HepG2 (cell line): ENCODE data around the gene PEMT. TPM values are rescaled to one million over a fixed set of nuclear protein-coding genes. Genes with fewer than 3 reads are reported as not detected.

Source experiments
- ATAC-seq: fragments of 200-7000 bp; cut with Tn5 transposase; 3 replicates; pipeline ENCODE4 v1.9.1; 2020; ENCODE audit warnings: mild to moderate bottlenecking, moderate library complexity
- BruUV-seq: library from RNA; stranded (reverse); fragments of 400-500 nt; replicated peaks from 2 replicates; lab custom pipeline; 2021; lab: Mats Ljungman, UMichigan
- CTCF ChIA-PET: fragments of 300-600 bp; formaldehyde crosslinking; extraction: SDS; loops from one replicate; lab custom pipeline; 2021; ENCODE audit warnings: low total read pairs, inconsistent platforms, low intra/inter-chr PET ratio; lab: Yijun Ruan, JAX
- POLR2A ChIA-PET: fragments of 350-600 bp; sonication (Branson Sonifier 250); formaldehyde crosslinking; loops from one replicate; lab custom pipeline; 2020; ENCODE audit warnings: antibody characterized with exemption, inconsistent platforms; lab: Yijun Ruan, JAX
- DNase-seq: peaks from one replicate; pipeline ENCODE4 v3.0.0-alpha.2; 2015; ENCODE audit warnings: low spot score
- FAIRE-seq: peaks from 3 replicates; lab custom pipeline; 2011; peaks lifted over from hg19 to GRCh38; lab: Jason Lieb, UNC
- H2AFZ ChIP-seq: one replicate; pipeline ENCODE4 v1.6.1; 2011; ENCODE audit warnings: low read length, inconsistent platforms
- H3K27ac ChIP-seq: fragments of 300-600 bp; 3 replicates; pipeline ENCODE4 v1.8.0; 2011; ENCODE audit warnings: mixed run types, mild to moderate bottlenecking, mixed read lengths, low read length, inconsistent platforms; ENCODE audit not compliant: insufficient read depth; ENCODE audit errors: extremely low read length
- H3K27me3 ChIP-seq, 2 experiments: fragments of 200-600 bp in 1 of 2; 2 replicates in 1 of 2; 3 replicates in 1 of 2; pipeline versions ENCODE4 v1.6.0 to v1.8.0; 2011; ENCODE audit warnings: low read length in 2 of 2, mild to moderate bottlenecking in 2 of 2, moderate library complexity in 2 of 2, inconsistent platforms in 1 of 2; ENCODE audit not compliant: insufficient read depth in 2 of 2, control insufficient read depth in 1 of 2
- H3K36me3 ChIP-seq, 2 experiments: fragments of 200-600 bp in 1 of 2; replicated peaks in 1 of 2; 2 replicates in 1 of 2; 3 replicates in 1 of 2; pipeline versions ENCODE4 v1.5.1 to v1.8.0; 2011; ENCODE audit warnings: low read length in 2 of 2, inconsistent platforms in 1 of 2; ENCODE audit not compliant: insufficient read depth in 2 of 2, control insufficient read depth in 1 of 2
- H3K4me1 ChIP-seq: 2 replicates; pipeline ENCODE4 v1.5.1; 2012; ENCODE audit warnings: low read length, inconsistent platforms; ENCODE audit not compliant: insufficient read depth
- H3K4me2 ChIP-seq: 2 replicates; pipeline ENCODE4 v1.6.0; 2011; ENCODE audit warnings: low read depth, low read length, inconsistent platforms
- H3K4me3 ChIP-seq, 3 experiments: fragments of 200-600 bp in 1 of 3; sonication (generic), shearing (Covaris generic) in 1 of 3; replicated peaks in 1 of 3; 2 replicates each; pipeline ENCODE4 v1.5.1; 2011 to 2016; ENCODE audit warnings: low read length in 3 of 3, inconsistent platforms in 2 of 3, low read depth in 2 of 3, mild to moderate bottlenecking in 2 of 3, control low read depth in 1 of 3, mixed read lengths in 1 of 3; ENCODE audit not compliant: insufficient read depth in 1 of 3
- H3K79me2 ChIP-seq: one replicate; pipeline ENCODE4 v1.6.1; 2011; ENCODE audit warnings: low read length, inconsistent platforms; ENCODE audit not compliant: insufficient read depth
- H3K9ac ChIP-seq: 2 replicates; pipeline ENCODE4 v1.6.0; 2011; ENCODE audit warnings: mild to moderate bottlenecking, low read depth, low read length, inconsistent platforms; ENCODE audit not compliant: insufficient read depth
- H3K9me3 ChIP-seq: 2 replicates; pipeline ENCODE4 v1.5.1; 2012; ENCODE audit warnings: mild to moderate bottlenecking, low read length
- H4K20me1 ChIP-seq: 2 replicates; pipeline ENCODE4 v1.6.0; 2011; ENCODE audit warnings: inconsistent platforms, mild to moderate bottlenecking, low read length, moderate library complexity; ENCODE audit not compliant: insufficient read depth
- BRCA1 ChIP-seq: sonication (generic); formaldehyde crosslinking; IDR thresholded peaks from 2 replicates; pipeline ENCODE4 v1.4.0; 2020; ENCODE audit warnings: missing genetic modification reagents
- CBFB ChIP-seq: sonication (generic); formaldehyde crosslinking; IDR thresholded peaks from 2 replicates; pipeline ENCODE4 v1.4.0; 2020; ENCODE audit warnings: missing genetic modification reagents
- GTF2F1 ChIP-seq: fragments of 150-350 bp; IDR thresholded peaks from 2 replicates; pipeline ENCODE4 v1.6.1; 2014; ENCODE audit warnings: low read length
- NCOR1 ChIP-seq: fragments of 200-600 bp; sonication (generic); IDR thresholded peaks from 2 replicates; pipeline ENCODE4 v1.7.0; 2017; ENCODE audit warnings: antibody characterized with exemption, low read length, borderline replicate concordance
- PCBP1 ChIP-seq: fragments of 200-400 bp; formaldehyde crosslinking; IDR thresholded peaks from 2 replicates; pipeline ENCODE4 v1.6.1; 2017; ENCODE audit warnings: mild to moderate bottlenecking, low read depth, low read length, borderline replicate concordance
- ZBTB3 ChIP-seq: sonication (generic); formaldehyde crosslinking; IDR thresholded peaks from 2 replicates; pipeline ENCODE4 v1.4.0; 2020; ENCODE audit warnings: low read depth, mild to moderate bottlenecking, moderate library complexity, missing genetic modification reagents, borderline replicate concordance
- ZNF124 ChIP-seq: sonication (generic); formaldehyde crosslinking; IDR thresholded peaks from 2 replicates; pipeline ENCODE4 v1.4.0; 2020; ENCODE audit warnings: missing genetic modification reagents
- ZNF331 ChIP-seq: sonication (generic); formaldehyde crosslinking; IDR thresholded peaks from 2 replicates; pipeline ENCODE4 v1.4.0; 2020; ENCODE audit warnings: missing genetic modification reagents
- ZNF530 ChIP-seq: sonication (generic); formaldehyde crosslinking; IDR thresholded peaks from 2 replicates; pipeline ENCODE4 v1.5.0; 2020; ENCODE audit warnings: low read depth, mild to moderate bottlenecking, missing genetic modification reagents
- ZNF567 ChIP-seq: sonication (generic); formaldehyde crosslinking; IDR thresholded peaks from 2 replicates; pipeline ENCODE4 v1.8.1; 2023; ENCODE audit warnings: mild to moderate bottlenecking, missing genetic modification reagents, borderline replicate concordance
- ZNF781 ChIP-seq: sonication (generic); formaldehyde crosslinking; IDR thresholded peaks from 2 replicates; pipeline ENCODE4 v1.5.1; 2020; ENCODE audit warnings: borderline replicate concordance, mild to moderate bottlenecking, missing genetic modification reagents; ENCODE audit errors: not compliant biosample characterization
- WGBS: methylation state at CpG from one replicate; pipeline ENCODE4 v1.1.6; 2017; ENCODE audit warnings: low lambda C conversion rate; 5-methylcytosine and 5-hydroxymethylcytosine counted together
- in situ Hi-C: cut with HindIII; loops from 2 replicates; pipeline ENCODE4 v1.10.0; 2017; ENCODE audit warnings: low pct_unique_long_range_greater_than_20kb; ENCODE audit not compliant: extremely low pct_ligation_motif_present
- intact Hi-C: fragments of 100-400 bp; cut with micrococcal nuclease; formaldehyde crosslinking; loops from one replicate; pipeline ENCODE4 v1.10.0; 2022; ENCODE audit not compliant: unreplicated experiment
- polyA plus RNA-seq, 8 experiments: library from polyadenylated mRNA; depleted of rRNA in 3 of 8; stranded (reverse) in 7 of 8; unstranded in 1 of 8; fragments of >200 nt; fragmentation: Illumina TruSeq in 4 of 8; extraction: Trizol in 4 of 8; gene quantifications; 2 replicates each; pipeline versions ENCODE4 v1.2.1 to v1.2.3, GENCODE V29; 2011 to 2016; ENCODE audit warnings: low read depth in 4 of 8, missing spikeins in 1 of 8, mixed read lengths in 1 of 8; ENCODE audit not compliant: insufficient read depth in 1 of 8
- total RNA-seq, 5 experiments: library from RNA; depleted of rRNA; stranded (reverse); fragments of >200 nt; fragmentation: Illumina TruSeq; extraction: Trizol; gene quantifications; 2 replicates each; pipeline ENCODE4 v1.2.3, GENCODE V29; 2016; ENCODE audit warnings: low read depth in 1 of 5
- TF ChIP-seq, protein P1 (sequence below): sonication (generic); formaldehyde crosslinking; IDR thresholded peaks from 2 replicates; pipeline ENCODE4 v1.8.1; 2022; ENCODE audit warnings: low read depth, mild to moderate bottlenecking, missing genetic modification reagents
- TF ChIP-seq, protein P2 (sequence below): sonication (generic); formaldehyde crosslinking; IDR thresholded peaks from 2 replicates; pipeline ENCODE4 v1.5.0; 2020; ENCODE audit warnings: mild to moderate bottlenecking, missing genetic modification reagents
- TF ChIP-seq, protein P3 (sequence below): sonication (generic); formaldehyde crosslinking; IDR thresholded peaks from 2 replicates; pipeline ENCODE4 v1.5.0; 2020; ENCODE audit warnings: mild to moderate bottlenecking, missing genetic modification reagents, borderline replicate concordance
- TF ChIP-seq, protein P4 (sequence below): sonication (generic); formaldehyde crosslinking; IDR thresholded peaks from 2 replicates; pipeline ENCODE4 v1.4.0; 2020; ENCODE audit warnings: missing genetic modification reagents

The PEMT gene
- total and polyA plus RNA-seq, 2 of the 13 experiments (the other 11 are each of a cell fraction or from before 2014, with no cell fraction given): 31.7 to 43.6 TPM

DNA sequence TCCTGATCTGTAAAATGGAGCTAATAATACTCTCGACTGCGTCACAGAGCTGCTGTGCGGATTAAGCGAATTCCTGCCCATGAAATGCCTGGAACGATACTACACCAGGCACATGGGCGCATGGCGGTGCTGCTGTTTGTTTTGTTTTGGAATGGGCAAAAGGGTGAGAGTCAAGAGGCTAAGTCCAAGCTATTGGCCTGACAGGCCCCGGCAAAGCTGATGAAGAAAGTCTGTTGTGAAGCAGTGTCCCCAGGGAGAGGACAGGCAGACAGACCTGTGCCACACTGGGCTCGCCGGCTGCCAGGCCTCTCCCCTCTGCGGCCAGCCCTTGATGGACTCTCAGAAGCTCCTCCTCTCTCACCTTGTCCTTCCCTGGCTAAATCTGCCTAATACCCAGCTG is 64.0 kb downstream of the PEMT start:
- no peak overlapping the region for H3K27ac ChIP-seq
- peaks cover 20% of the 10 kb centered on the region; the same call in 1 of the 2 replicates for H4K20me1 ChIP-seq
- no peak for DNase-seq
- in situ Hi-C loops: no loop called here
- H3K4me1 ChIP-seq: peaks cover 18% of the 10 kb centered on the region
- no peak overlapping the region for H3K4me2 ChIP-seq
- WGBS: 92% methylated on average over 8 of the region's 11 CpGs
- no peaks in the 10 kb centered on the region for H3K9me3 ChIP-seq
- H3K9ac ChIP-seq: no peak overlapping the region
- ChIA-PET POLR2A (interaction anchor here (1.1 to 2.9 kb wide), 2 partner anchors 11 to 31 kb away, joined by 3 to 13 read pairs; no protein-coding TSS in a partner anchor), CTCF (no interaction called here)
- no peaks in the 10 kb centered on the region for H3K27me3 ChIP-seq
- FAIRE-seq: no peak
- H3K36me3 ChIP-seq: no peaks in the 10 kb centered on the region
- no peak overlapping the region for H2AFZ ChIP-seq
- intact Hi-C loops: no loop called here
- no peaks in the 10 kb centered on the region for H3K79me2 ChIP-seq
- ATAC-seq: no peak
- BruUV-seq: no TSS peak
- no peak overlapping the region for H3K4me3 ChIP-seq
- no peak for TF ChIP-seq ZNF530 (CRISPR knock-in tag)
- no peak for TF ChIP-seq ZNF124 (CRISPR knock-in tag)
- TF ChIP-seq CBFB (CRISPR knock-in tag): no peak
- TF ChIP-seq PCBP1: no peak
- no peak for TF ChIP-seq ZNF567
- no peak for TF ChIP-seq NCOR1
- no peak for TF ChIP-seq GTF2F1
- TF ChIP-seq, protein P1, sequence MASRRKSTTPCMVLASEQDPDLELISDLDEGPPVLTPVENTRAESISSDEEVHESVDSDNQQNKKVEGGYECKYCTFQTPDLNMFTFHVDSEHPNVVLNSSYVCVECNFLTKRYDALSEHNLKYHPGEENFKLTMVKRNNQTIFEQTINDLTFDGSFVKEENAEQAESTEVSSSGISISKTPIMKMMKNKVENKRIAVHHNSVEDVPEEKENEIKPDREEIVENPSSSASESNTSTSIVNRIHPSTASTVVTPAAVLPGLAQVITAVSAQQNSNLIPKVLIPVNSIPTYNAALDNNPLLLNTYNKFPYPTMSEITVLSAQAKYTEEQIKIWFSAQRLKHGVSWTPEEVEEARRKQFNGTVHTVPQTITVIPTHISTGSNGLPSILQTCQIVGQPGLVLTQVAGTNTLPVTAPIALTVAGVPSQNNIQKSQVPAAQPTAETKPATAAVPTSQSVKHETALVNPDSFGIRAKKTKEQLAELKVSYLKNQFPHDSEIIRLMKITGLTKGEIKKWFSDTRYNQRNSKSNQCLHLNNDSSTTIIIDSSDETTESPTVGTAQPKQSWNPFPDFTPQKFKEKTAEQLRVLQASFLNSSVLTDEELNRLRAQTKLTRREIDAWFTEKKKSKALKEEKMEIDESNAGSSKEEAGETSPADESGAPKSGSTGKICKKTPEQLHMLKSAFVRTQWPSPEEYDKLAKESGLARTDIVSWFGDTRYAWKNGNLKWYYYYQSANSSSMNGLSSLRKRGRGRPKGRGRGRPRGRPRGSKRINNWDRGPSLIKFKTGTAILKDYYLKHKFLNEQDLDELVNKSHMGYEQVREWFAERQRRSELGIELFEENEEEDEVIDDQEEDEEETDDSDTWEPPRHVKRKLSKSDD (CRISPR knock-in tag): no peak
- no peak for TF ChIP-seq ZBTB3
- no peak for TF ChIP-seq ZNF331
- TF ChIP-seq, protein P2, sequence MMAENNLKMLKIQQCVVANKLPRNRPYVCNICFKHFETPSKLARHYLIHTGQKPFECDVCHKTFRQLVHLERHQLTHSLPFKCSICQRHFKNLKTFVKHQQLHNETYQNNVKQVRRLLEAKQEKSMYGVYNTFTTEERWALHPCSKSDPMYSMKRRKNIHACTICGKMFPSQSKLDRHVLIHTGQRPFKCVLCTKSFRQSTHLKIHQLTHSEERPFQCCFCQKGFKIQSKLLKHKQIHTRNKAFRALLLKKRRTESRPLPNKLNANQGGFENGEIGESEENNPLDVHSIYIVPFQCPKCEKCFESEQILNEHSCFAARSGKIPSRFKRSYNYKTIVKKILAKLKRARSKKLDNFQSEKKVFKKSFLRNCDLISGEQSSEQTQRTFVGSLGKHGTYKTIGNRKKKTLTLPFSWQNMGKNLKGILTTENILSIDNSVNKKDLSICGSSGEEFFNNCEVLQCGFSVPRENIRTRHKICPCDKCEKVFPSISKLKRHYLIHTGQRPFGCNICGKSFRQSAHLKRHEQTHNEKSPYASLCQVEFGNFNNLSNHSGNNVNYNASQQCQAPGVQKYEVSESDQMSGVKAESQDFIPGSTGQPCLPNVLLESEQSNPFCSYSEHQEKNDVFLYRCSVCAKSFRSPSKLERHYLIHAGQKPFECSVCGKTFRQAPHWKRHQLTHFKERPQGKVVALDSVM (CRISPR knock-in tag): no peak
- TF ChIP-seq, protein P3, sequence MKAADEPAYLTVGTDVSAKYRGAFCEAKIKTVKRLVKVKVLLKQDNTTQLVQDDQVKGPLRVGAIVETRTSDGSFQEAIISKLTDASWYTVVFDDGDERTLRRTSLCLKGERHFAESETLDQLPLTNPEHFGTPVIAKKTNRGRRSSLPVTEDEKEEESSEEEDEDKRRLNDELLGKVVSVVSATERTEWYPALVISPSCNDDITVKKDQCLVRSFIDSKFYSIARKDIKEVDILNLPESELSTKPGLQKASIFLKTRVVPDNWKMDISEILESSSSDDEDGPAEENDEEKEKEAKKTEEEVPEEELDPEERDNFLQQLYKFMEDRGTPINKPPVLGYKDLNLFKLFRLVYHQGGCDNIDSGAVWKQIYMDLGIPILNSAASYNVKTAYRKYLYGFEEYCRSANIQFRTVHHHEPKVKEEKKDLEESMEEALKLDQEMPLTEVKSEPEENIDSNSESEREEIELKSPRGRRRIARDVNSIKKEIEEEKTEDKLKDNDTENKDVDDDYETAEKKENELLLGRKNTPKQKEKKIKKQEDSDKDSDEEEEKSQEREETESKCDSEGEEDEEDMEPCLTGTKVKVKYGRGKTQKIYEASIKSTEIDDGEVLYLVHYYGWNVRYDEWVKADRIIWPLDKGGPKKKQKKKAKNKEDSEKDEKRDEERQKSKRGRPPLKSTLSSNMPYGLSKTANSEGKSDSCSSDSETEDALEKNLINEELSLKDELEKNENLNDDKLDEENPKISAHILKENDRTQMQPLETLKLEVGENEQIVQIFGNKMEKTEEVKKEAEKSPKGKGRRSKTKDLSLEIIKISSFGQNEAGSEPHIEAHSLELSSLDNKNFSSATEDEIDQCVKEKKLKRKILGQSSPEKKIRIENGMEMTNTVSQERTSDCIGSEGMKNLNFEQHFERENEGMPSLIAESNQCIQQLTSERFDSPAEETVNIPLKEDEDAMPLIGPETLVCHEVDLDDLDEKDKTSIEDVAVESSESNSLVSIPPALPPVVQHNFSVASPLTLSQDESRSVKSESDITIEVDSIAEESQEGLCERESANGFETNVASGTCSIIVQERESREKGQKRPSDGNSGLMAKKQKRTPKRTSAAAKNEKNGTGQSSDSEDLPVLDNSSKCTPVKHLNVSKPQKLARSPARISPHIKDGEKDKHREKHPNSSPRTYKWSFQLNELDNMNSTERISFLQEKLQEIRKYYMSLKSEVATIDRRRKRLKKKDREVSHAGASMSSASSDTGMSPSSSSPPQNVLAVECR: no peak
- TF ChIP-seq, protein P4, sequence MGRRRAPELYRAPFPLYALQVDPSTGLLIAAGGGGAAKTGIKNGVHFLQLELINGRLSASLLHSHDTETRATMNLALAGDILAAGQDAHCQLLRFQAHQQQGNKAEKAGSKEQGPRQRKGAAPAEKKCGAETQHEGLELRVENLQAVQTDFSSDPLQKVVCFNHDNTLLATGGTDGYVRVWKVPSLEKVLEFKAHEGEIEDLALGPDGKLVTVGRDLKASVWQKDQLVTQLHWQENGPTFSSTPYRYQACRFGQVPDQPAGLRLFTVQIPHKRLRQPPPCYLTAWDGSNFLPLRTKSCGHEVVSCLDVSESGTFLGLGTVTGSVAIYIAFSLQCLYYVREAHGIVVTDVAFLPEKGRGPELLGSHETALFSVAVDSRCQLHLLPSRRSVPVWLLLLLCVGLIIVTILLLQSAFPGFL (CRISPR knock-in tag): no peak
- no peak for TF ChIP-seq BRCA1 (CRISPR knock-in tag)
- no peak for TF ChIP-seq ZNF781 (CRISPR knock-in tag)
